ENCODE results near the gene COL23A1. TPM values are rescaled to one million over a fixed set of nuclear protein-coding genes. Genes with fewer than 3 reads are reported as not detected.

The COL23A1 gene
- total RNA-seq, 2 experiments from 2014 or later, result 0.11 TPM; not detected in 1

GRCh38 chr5:178413988-178414387, 176.2 kb downstream of the COL23A1 start:
- ATAC-seq, result no peak
- Mint-ChIP-seq H3K27me3 (peaks cover 6% of the 10 kb centered on the region), H3K36me3 (ENCODE audit: low read depth) (no peaks in the 10 kb centered on the region), H3K4me1 (ENCODE audit: low read depth) (no peaks in the 10 kb centered on the region), H3K9me3 (no peaks in the 10 kb centered on the region), H3K27ac (no peak overlapping the region), H3K4me3 (no peak overlapping the region)
- DNase-seq, result no peak
- POLR2A ChIA-PET, result no interaction called here
- intact Hi-C loops (cut with micrococcal nuclease), result no loop called here
- CTCF ChIA-PET, result no interaction called here
- TF ChIP-seq, protein P1, sequence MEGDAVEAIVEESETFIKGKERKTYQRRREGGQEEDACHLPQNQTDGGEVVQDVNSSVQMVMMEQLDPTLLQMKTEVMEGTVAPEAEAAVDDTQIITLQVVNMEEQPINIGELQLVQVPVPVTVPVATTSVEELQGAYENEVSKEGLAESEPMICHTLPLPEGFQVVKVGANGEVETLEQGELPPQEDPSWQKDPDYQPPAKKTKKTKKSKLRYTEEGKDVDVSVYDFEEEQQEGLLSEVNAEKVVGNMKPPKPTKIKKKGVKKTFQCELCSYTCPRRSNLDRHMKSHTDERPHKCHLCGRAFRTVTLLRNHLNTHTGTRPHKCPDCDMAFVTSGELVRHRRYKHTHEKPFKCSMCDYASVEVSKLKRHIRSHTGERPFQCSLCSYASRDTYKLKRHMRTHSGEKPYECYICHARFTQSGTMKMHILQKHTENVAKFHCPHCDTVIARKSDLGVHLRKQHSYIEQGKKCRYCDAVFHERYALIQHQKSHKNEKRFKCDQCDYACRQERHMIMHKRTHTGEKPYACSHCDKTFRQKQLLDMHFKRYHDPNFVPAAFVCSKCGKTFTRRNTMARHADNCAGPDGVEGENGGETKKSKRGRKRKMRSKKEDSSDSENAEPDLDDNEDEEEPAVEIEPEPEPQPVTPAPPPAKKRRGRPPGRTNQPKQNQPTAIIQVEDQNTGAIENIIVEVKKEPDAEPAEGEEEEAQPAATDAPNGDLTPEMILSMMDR (IDR thresholded peaks at IDR 0.05), result no peak

- TF ChIP-seq, protein P1 (IDR thresholded peaks at IDR 0.05), result no peak
- H3K9me3 Mint-ChIP-seq, result peaks cover 10% of the 10 kb centered on the region
- H3K27ac Mint-ChIP-seq, result no peak overlapping the region
- ATAC-seq (no peak), DNase-seq (no peak)
- H3K36me3 Mint-ChIP-seq (ENCODE audit: low read depth), result no peaks in the 10 kb centered on the region
- H3K4me1 Mint-ChIP-seq (ENCODE audit: low read depth), result no peaks in the 10 kb centered on the region
- H3K27me3 Mint-ChIP-seq, result peaks cover 9% of the 10 kb centered on the region
- H3K4me3 Mint-ChIP-seq, result no peak overlapping the region
- intact Hi-C loops (cut with micrococcal nuclease), result no loop called here
- ChIA-PET CTCF (no interaction called here), POLR2A (no interaction called here)
Observed at GRCh38 chr5:178411083-178411482, 179.1 kb downstream of the COL23A1 start.

DNA sequence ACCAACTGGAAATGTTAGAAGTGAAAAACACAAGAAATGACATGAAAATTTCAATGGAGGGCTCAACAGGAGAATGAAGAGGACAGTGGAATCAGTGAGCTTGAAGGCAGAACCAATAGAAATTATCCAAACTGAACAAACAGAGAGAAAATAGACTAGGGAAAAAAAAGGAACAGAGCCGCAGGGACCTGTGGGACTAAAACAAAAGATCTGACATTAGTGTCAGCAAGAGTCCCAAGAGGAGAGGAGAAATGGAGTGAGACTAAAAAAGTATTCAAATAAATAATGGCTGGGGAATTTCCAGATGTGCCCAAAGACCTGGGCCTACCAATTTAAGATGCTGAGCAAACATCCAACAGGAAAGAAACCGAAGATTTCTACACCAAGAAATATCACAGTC, 182.5 kb downstream of the COL23A1 start:
- no peaks in the 10 kb centered on the region for H3K36me3 Mint-ChIP-seq (ENCODE audit: low read depth)
- ATAC-seq (no peak), DNase-seq (no peak)
- POLR2A ChIA-PET, result no interaction called here
- CTCF ChIA-PET, result interaction anchor here (1.3 kb wide), 1 partner anchor 128 kb away, joined by 4 read pairs; no protein-coding TSS in a partner anchor
- intact Hi-C loops (cut with micrococcal nuclease), result no loop called here
- H3K9me3 Mint-ChIP-seq, result peaks cover 11% of the 10 kb centered on the region
- H3K4me3 Mint-ChIP-seq, result no peak overlapping the region
- no peak overlapping the region for H3K27ac Mint-ChIP-seq
- H3K27me3 Mint-ChIP-seq, result peaks cover 4% of the 10 kb centered on the region
- TF ChIP-seq, protein P1 (IDR thresholded peaks at IDR 0.05), result no peak
- no peaks in the 10 kb centered on the region for H3K4me1 Mint-ChIP-seq (ENCODE audit: low read depth)

- ATAC-seq (no peak), DNase-seq (no peak)
- CTCF ChIA-PET, result no interaction called here
- no peak overlapping the region for H3K4me3 Mint-ChIP-seq
- POLR2A ChIA-PET, result no interaction called here
- H3K4me1 Mint-ChIP-seq (ENCODE audit: low read depth), result no peaks in the 10 kb centered on the region
- no peaks in the 10 kb centered on the region for H3K36me3 Mint-ChIP-seq (ENCODE audit: low read depth)
- TF ChIP-seq, protein P1 (IDR thresholded peaks at IDR 0.05), result no peak
- H3K27ac Mint-ChIP-seq, result no peak overlapping the region
- peaks cover 11% of the 10 kb centered on the region for H3K9me3 Mint-ChIP-seq
- intact Hi-C loops (cut with micrococcal nuclease), result no loop called here
- peaks cover 3% of the 10 kb centered on the region for H3K27me3 Mint-ChIP-seq
Observed at GRCh38 chr5:178404987-178405386, 185.2 kb downstream of the COL23A1 start.

GRCh38 chr5:178403956-178404600, 186.1 kb downstream of the COL23A1 start:
- TF ChIP-seq, protein P1 (IDR thresholded peaks at IDR 0.05), result no peak
- Mint-ChIP-seq H3K9me3 (peaks cover 11% of the 10 kb centered on the region), H3K27me3 (peaks cover 3% of the 10 kb centered on the region), H3K27ac (no peak overlapping the region), H3K4me3 (no peak overlapping the region), H3K4me1 (ENCODE audit: low read depth) (no peaks in the 10 kb centered on the region), H3K36me3 (ENCODE audit: low read depth) (no peaks in the 10 kb centered on the region)
- ChIA-PET CTCF (no interaction called here), POLR2A (no interaction called here)
- no peak for DNase-seq
- no peak for ATAC-seq
- intact Hi-C loops (cut with micrococcal nuclease), result no loop called here
